GM12892 (cell line): Measurements from ENCODE around the gene BPIFB1.

Source experiments
- POLR2A ChIP-seq: IDR thresholded peaks from 2 replicates; pipeline ENCODE4 v1.6.1; 2011; ENCODE audit warnings: low read depth, low read length, control low read depth
- POLR2AphosphoS5 ChIP-seq: IDR thresholded peaks from 2 replicates; pipeline ENCODE4 v1.6.1; 2011; ENCODE audit warnings: low read depth, low read length, control low read depth
- TAF1 ChIP-seq: IDR thresholded peaks from 2 replicates; pipeline ENCODE4 v1.6.1; 2011; ENCODE audit warnings: low read depth, mild to moderate bottlenecking, control low read depth, low read length, borderline replicate concordance

- TF ChIP-seq TAF1 (no peak), POLR2AphosphoS5 (no peak), POLR2A (no peak)
Observed at GRCh38 chr20:33318096-33318429, 35.0 kb downstream of the BPIFB1 start.
